Esophagus muscularis mucosa (tissue), 3 donors: ENCODE results near the gene TTC27.

Experiments used
- CTCF ChIP-seq, 3 experiments: fragments of 200-600 bp in 2 of 3; fragments of 450-650 bp in 1 of 3; sonication (generic) in 2 of 3; IDR thresholded peaks; one replicate each; pipeline ENCODE4 v1.5.1; 2017 to 2019; ENCODE audit warnings: antibody characterized with exemption in 3 of 3, mild to moderate bottlenecking in 2 of 3, moderate library complexity in 1 of 3
- POLR2AphosphoS5 ChIP-seq, 2 donors: sonication (generic); formaldehyde crosslinking; IDR thresholded peaks; one replicate each; pipeline ENCODE4 v1.6.1; 2017; ENCODE audit warnings: antibody characterized with exemption in 2 of 2

- TF ChIP-seq POLR2AphosphoS5 (IDR thresholded peaks at IDR 0.05) (no peak), CTCF (IDR thresholded peaks at IDR 0.05) (no peak)
These were observed 183.2 kb downstream of the TTC27 start for GRCh38 chr2:32810909-32811495.
